ENCODE measurements around the gene GRID1. TPM values are rescaled to one million over a fixed set of nuclear protein-coding genes. Genes with fewer than 3 reads are reported as not detected.

GRID1 gene
- total and polyA plus RNA-seq, 10 donors, result 0.06 to 0.42 (median 0.15) TPM; not detected in 4

GRCh38 chr10:86399514-86399878 is 32.9 kb upstream of the GRID1 start:
- Histone ChIP-seq H3K4me1 (peaks cover 17 to 37% (median 29%) of the 10 kb centered on the region in 6 donors), H3K27ac (peak overlapping the region in 6 of 8 donors; percentile 26 to 84 (median 75)), H3K4me3 (peak overlapping the region in 5 of 8 donors; percentile 54 to 93 (median 68)), H3K27me3 (replicated peaks in 1 of 7) (peaks cover 0 to 62% (median 17%) of the 10 kb centered on the region in 7 donors), H3K36me3 (no peaks in the 10 kb centered on the region), H3K9me3 (no peaks in the 10 kb centered on the region)
- 39 to 44% (median 39%) methylated on average over 9 of the region's 9 CpGs for WGBS, 5 donors
- intact Hi-C loops (cut with DNase I; ENCODE audit: low total_unique reads), result no loop called here
- DNase-seq, result no peak
- TF ChIP-seq POLR2AphosphoS5 (IDR thresholded peaks at IDR 0.05) (no peak), CTCF (IDR thresholded peaks at IDR 0.05 in 8 of 11, conservative IDR thresholded peaks at IDR 0.05 in 3 of 11) (no peak), POLR2A (IDR thresholded peaks at IDR 0.05) (no peak)

GRCh38 chr10:86397120-86397519 is 30.5 kb upstream of the GRID1 start:
- WGBS, 5 donors, result 74 to 95% (median 76%) methylated on average over 7 of the region's 7 CpGs
- peak; percentile 44 for DNase-seq
- Histone ChIP-seq H3K27ac (no peak overlapping the region), H3K4me1 (peaks cover 17 to 30% (median 28%) of the 10 kb centered on the region in 6 donors), H3K36me3 (no peaks in the 10 kb centered on the region), H3K4me3 (no peak overlapping the region), H3K9me3 (no peaks in the 10 kb centered on the region), H3K27me3 (replicated peaks in 1 of 7) (peaks cover 0 to 78% (median 25%) of the 10 kb centered on the region in 7 donors)
- TF ChIP-seq CTCF (IDR thresholded peaks at IDR 0.05 in 8 of 11, conservative IDR thresholded peaks at IDR 0.05 in 3 of 11) (no peak), POLR2A (IDR thresholded peaks at IDR 0.05) (no peak), POLR2AphosphoS5 (IDR thresholded peaks at IDR 0.05) (no peak)
- intact Hi-C loops (cut with DNase I; ENCODE audit: low total_unique reads), result loop anchor here (2.0 kb wide), 1 partner anchor 188 kb away; no protein-coding TSS in a partner anchor

- Histone ChIP-seq H3K9me3 (no peaks in the 10 kb centered on the region), H3K4me1 (peaks cover 0 to 11% (median 8%) of the 10 kb centered on the region in 6 donors), H3K27me3 (replicated peaks in 1 of 7) (peaks cover 0 to 78% (median 27%) of the 10 kb centered on the region in 7 donors), H3K36me3 (no peaks in the 10 kb centered on the region), H3K4me3 (no peak overlapping the region), H3K27ac (no peak overlapping the region)
- DNase-seq, result no peak
- 73 to 81% (median 78%) methylated on average over 10 of the region's 10 CpGs for WGBS, 5 donors
- TF ChIP-seq CTCF (IDR thresholded peaks at IDR 0.05 in 8 of 11, conservative IDR thresholded peaks at IDR 0.05 in 3 of 11) (no peak), POLR2AphosphoS5 (IDR thresholded peaks at IDR 0.05) (no peak), POLR2A (IDR thresholded peaks at IDR 0.05) (no peak)
- intact Hi-C loops (cut with DNase I; ENCODE audit: low total_unique reads), result no loop called here
Measured at GRCh38 chr10:86393862-86394455, 27.4 kb upstream of the GRID1 start.

GRCh38 chr10:86393362-86393761 is 26.8 kb upstream of the GRID1 start:
- H3K36me3 ChIP-seq, result no peaks in the 10 kb centered on the region
- intact Hi-C loops (cut with DNase I; ENCODE audit: low total_unique reads), result no loop called here
- H3K27ac ChIP-seq, result no peak overlapping the region
- H3K27me3 ChIP-seq (replicated peaks in 1 of 7), result peaks cover 0 to 84% (median 30%) of the 10 kb centered on the region in 7 donors
- no peaks in the 10 kb centered on the region for H3K9me3 ChIP-seq
- TF ChIP-seq POLR2A (IDR thresholded peaks at IDR 0.05) (no peak), CTCF (IDR thresholded peaks at IDR 0.05 in 8 of 11, conservative IDR thresholded peaks at IDR 0.05 in 3 of 11) (no peak), POLR2AphosphoS5 (IDR thresholded peaks at IDR 0.05) (no peak)
- peak; percentile 59 for DNase-seq
- 73 to 88% (median 79%) methylated on average over 9 of the region's 9 CpGs for WGBS, 5 donors
- H3K4me1 ChIP-seq, result peaks cover 0 to 12% (median 8%) of the 10 kb centered on the region in 6 donors
- H3K4me3 ChIP-seq, result no peak overlapping the region
